DND-41 (cell line): ENCODE data around the gene ZNF860.

ENCODE experiments used
- CTCF ChIP-seq: IDR thresholded peaks from 2 replicates; pipeline ENCODE4 v1.5.1; 2012; ENCODE audit warnings: borderline replicate concordance, low read length, moderate library complexity, mild to moderate bottlenecking; ENCODE audit not compliant: poor library complexity, severe bottlenecking; ENCODE audit errors: extremely low read depth
- EZH2 ChIP-seq: IDR thresholded peaks from 3 replicates; pipeline ENCODE4 v1.6.1; 2012; ENCODE audit warnings: borderline replicate concordance, low read depth, mild to moderate bottlenecking, moderate library complexity, low read length, inconsistent platforms; ENCODE audit not compliant: severe bottlenecking

GRCh38 chr3:31981206-31982181 lies at the start of gene ZNF860, which contains the start of gene OSBPL10:
- no peak for TF ChIP-seq CTCF
- no peak for TF ChIP-seq EZH2
